GM19193 (cell line): ENCODE data around the gene PAPPA2.

Source experiments
- POLR2A ChIP-seq: IDR thresholded peaks from 4 replicates; pipeline ENCODE4 v1.6.1; 2011; ENCODE audit not compliant: insufficient read depth, insufficient read length; ENCODE audit errors: extremely low read depth

PAPPA2 gene

DNA sequence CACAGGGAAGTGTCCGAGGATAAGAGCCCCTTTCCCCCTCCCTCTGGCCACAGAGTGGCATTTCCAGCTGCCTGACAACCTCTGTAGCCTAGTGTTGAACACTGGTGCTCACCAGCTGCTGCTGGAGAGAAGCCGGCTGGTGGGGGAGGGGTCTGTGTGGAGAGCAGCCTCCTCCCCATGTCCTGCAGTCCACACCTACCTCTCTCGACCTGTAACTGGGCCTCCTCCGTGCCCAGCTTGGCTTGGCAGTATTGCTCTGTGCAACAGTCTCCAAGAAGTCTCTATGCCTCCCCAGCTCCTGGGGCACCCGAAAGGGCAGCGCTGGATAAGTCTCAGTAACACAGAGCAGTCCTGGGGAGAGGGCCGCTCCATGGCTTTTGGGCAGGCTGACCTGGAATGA, 17.0 kb downstream of the PAPPA2 start:
- no peak for TF ChIP-seq POLR2A

DNA sequence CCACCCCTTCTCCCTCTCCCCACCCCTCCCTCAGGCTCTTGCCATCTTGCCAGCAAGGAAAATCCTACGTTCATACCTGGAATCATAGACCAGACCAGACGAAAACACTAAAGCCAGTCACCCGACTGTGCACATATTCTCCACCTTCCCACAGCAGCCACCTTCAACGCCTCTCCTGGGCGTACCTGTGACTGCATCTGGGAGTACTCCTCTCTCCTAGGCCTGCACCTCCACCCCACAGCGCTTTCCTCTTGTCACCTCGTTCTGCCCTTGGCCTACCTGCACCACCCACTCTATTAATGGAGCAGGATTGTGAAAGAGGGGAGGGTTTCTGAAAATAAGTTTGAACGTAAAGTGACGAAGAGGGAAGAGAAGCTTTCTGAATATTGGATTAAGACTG, 17.8 kb downstream of the PAPPA2 start:
- TF ChIP-seq POLR2A: no peak

DNA sequence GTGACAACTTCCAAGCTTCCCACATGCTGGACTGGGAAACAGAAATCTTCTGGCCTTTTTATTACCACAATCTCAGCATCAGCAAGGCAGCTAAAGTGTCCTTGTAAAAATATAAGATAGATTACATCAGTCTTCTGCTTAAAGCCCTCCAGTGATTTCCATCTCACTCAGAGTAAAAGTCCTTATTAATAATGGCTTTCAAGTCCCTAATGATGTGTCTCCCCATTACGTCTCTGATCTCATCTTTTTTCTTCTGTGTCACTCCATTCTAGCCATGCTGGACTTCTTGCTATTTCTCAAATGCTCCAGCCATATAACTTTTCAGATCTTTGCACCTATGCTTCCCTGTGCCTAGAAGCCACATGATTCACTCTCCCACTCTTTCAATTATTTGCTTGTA, 22.1 kb downstream of the PAPPA2 start:
- TF ChIP-seq POLR2A: no peak

DNA sequence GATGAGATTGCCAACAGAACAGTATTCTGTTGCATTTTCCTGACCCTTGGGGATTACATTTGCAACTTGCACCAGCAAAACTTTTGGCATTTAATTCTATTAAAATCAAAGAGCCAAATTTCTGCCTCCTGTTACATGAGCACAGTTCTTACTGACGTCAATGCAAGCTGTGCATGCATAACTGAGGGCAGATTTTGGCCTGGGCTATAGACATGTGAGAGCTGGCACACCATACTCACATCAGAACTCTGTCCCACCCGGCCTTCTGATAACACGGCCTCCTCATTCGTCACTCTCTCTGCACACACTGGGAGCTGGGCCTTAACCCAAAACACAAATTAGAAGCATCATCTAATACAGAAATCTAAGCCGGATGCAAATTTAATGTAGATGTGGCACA, 31.5 kb downstream of the PAPPA2 start:
- TF ChIP-seq POLR2A: no peak

DNA sequence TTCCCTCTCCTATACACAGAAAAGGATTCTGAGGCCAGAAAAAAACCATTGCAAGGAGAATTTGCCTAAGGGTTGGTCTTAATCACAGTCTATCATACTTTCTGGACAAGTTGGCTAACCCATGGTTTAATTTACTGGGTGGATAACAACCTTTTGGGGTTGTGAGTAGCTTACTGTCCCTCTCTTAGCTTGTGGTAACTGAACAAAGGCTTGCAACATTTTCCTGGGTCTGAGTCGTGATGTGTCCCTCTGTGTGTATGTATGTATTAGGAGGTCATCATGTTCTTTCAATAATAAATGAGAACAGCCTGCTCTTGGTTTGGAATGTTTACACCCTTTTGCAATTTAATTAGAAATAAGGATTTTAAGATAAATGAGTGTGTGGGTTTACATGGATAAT, 36.7 kb downstream of the PAPPA2 start:
- no peak for TF ChIP-seq POLR2A

DNA sequence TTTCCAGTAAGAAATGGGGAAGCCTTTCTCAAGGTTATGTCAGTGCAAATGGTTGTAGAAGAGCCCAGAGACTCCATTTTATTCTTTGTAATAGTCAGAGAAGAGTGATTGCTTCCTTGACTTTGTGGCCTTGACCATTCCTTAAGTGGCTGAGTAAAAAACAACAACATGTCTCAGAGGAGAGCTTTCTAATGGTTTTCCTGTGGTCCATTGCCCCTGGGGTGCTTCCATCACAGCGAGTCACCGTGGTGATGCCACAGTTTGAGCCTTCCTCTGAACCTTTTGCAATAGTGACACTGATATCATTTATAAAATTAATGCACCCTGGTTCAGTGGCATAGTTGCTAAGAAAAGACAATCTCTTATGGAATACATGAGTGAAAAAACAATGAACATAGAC, 38.6 kb downstream of the PAPPA2 start:
- no peak for TF ChIP-seq POLR2A

DNA sequence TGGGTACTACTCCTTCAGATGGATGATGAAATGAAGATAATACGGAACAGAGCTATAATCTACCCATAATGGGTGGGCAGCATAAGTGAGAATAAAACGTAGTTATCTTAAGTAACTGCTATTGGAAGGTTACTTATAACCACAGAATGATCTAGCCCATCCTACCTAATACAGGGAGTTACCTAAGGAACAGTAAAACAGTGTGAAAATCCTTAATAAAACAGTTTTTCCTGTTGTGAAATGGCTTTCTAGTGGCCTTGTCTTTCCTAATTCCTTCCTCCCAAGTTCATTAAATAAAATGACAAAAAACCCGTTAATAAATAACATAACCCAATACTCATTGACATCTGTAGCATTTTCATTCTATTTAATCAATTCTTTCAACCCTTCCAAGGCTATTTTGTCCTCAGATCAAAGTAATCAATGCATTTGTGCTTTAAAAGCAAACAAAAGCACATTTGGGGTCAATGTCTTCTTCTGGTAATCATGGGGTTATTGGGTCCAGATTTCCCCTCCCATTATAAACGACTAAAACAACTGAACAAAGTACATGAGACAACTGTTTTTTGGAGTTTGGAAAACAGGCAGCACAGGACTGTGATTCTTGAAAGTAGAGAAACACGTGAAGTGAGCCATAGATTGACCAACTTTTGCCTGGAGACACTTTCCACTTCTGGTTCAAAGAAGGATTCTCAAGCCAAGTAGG, 42.0 kb downstream of the PAPPA2 start:
- no peak for TF ChIP-seq POLR2A

DNA sequence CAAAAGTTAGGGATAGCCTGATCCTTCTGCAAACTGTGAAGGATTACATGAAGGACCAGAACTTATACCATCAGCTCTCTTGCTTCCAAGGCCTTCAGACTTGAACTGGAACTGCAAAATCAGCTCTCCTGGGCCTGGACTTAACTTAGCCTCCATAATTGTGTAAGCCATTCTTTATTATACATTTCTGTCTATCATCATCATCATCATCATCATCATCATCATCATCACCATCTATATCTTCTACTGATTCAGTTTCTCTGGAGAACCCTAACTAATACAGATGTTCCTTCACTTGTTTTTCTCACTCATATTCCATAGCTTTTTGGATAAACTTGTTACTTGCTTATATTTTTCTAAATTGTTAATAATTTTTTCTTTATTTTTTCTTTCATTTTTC, 50.0 kb downstream of the PAPPA2 start:
- TF ChIP-seq POLR2A: no peak

DNA sequence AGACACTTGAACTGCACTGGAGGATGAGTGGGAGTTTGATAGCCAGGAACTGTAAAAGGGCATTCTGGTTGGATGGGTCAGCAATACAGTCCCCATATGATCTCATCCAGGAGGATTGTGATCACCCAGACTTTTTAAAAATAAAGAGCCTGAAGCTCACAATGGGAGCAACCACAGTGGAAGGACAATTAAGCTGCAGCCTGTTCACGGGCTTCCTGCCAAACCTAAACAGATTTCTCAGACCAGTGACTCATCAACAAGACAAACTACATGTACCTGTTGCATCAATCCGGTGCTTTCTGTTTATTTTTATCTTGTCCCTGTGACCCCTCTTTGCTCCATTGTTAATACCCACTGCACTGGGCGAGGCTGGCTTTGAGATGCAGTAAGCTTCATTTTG, 52.3 kb downstream of the PAPPA2 start:
- TF ChIP-seq POLR2A: no peak

DNA sequence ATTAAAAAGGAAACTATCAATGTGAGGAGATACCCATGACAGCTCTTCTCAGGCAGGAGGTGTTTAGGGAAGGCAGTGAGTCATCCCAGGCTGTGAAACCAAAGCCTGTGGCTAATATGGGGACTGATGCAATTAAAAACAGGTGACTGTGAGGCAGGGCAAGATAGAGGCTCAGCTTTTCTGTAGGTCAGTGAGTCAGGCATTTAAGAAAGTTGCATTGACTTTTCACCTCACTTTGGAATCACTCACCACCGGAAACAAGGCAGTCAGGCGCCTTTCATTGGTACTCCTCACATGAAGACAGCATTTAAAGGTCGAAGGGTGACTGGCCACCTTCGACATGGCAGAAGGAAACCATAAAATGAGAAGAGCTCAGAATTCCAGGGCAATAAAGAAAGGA, 54.5 kb downstream of the PAPPA2 start:
- no peak for TF ChIP-seq POLR2A

DNA sequence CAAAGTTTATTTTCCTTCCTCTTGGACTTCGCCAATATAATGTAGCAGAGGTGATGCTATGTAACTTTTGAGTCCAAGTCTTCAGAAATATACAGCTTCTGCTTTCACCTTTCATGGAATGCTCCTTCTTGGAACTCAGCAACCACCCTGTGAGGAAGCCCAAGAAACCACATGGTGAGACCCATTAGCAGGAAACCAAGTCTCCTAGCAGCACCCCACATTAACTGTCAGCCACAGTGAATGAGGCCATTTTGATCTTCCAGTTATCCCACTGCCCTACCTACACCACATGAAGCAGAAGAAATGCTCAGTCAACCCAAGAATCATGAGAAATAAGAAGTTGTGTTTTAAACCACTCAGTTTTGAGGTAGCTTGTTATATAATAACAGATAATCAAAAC, 58.2 kb downstream of the PAPPA2 start:
- TF ChIP-seq POLR2A: no peak

DNA sequence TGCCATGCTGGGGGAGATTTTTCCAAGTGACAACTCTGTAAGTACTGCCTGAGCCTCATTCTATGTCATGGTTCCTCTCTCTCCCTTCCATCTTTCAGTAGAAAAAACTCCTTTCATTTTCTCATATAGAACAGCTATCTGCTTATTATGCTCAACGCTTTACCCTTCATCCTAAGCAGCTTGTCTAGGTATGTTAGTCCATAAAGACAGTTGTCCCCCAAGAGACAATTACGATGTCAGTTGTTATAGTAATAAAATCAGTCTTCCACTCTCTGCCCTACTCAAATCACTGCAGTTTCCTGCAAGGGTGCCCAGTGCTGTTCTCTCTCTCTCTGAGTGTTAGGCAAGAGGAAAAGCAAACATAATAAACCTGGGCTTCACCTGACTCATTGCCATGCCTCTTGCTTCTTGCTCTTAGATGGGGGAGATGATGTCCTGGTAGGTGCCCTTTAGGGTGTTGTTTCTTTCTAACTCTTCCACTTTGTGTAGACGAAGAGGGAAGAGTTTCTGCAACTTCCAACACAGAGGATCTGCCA, 59.4 kb downstream of the PAPPA2 start:
- TF ChIP-seq POLR2A: no peak

DNA sequence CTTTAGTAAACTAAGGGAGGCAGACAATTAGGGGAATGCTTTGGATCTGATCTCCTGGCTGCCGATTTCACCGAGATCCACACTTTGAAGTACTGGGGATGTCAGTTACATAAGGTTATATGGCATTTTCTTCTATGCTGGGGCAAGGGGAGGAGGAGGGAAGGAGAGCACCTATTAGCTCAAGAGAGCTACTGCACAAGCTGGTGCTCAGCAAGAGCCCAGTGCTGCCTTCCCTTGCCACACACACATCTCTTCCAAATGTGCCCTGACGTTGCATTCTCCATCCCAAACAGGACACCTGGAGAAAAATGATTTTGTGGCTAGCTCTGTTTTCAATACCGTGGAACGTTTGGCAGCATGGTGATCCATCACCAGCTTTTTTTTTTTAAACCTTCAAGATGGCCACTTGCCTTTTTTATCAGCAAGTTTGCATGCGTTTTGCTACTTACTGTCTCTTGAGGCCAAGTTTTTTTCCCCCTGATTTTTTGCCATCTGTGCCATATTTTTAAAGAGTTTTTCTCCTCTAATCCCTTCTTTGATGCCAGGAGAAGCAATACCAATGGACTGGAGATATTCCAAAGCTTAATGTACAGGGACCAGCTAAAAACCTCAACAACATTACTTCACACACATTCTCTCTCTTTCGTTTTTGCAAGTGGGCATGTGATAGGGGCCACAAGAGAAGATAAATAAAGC, 66.6 kb downstream of the PAPPA2 start:
- TF ChIP-seq POLR2A: no peak

DNA sequence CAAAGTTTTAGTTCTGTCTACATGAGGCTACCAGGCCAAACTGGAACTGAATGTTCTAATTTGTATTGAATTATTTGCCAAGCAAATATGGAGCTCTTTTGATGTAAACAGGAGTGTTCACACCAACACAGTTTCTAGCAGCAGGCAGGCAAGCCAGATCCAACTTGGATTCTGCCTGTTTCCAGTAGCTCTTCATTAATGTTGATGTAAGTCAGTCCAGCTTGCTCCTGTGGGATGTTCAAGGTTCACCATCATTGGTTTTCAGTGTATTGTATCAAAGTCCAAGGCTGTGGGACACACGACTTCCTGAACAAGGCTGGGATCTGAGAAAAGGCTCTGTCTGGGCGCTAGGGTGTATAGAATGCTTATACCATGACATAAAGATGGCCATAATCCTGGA, 68.1 kb downstream of the PAPPA2 start:
- TF ChIP-seq POLR2A: no peak

DNA sequence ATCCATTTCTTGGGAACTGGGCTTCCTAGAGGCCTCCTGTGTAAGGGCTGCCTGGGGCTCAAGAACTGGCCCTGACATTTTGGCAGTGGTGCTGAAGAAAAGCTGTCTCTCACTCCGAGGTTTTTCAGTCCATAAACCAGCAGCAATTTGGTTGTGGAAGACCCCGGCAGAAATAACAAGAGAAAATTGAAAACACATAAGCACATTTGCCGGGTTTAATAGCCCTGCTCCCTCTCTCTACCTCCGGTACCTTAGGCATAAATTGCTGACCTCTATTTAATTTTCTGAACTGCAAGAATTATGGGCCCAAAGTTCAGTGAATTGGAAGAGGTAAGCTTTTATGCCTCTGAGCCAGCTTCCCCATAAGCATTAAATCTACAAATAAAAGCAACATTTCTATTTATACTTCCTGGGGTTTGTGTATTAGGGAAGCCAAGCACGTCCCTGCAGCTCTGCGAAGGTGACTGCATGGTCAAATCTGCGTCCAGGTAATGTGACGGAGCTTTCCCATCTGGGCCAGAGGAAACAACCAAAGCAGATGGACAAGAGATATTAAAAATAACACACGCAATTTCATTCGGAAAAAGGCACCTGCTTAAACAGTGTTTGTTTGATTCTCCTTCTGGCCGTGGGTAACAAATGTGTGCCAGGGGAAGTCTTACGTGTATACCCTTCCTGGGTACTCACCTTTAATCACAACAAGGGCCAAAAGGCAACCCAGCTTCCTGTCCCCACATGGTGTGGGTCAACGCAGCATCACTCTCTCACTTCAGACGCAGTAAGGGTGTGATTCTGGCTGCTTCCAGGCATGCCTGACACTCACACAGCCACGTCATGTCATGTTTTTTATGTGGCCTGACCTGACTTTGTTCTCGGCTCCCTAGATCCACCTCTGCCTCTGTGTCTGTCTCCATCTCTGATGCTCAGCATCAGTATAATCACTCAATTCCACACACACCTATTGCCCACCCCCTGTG, 69.2 kb downstream of the PAPPA2 start:
- no peak for TF ChIP-seq POLR2A

DNA sequence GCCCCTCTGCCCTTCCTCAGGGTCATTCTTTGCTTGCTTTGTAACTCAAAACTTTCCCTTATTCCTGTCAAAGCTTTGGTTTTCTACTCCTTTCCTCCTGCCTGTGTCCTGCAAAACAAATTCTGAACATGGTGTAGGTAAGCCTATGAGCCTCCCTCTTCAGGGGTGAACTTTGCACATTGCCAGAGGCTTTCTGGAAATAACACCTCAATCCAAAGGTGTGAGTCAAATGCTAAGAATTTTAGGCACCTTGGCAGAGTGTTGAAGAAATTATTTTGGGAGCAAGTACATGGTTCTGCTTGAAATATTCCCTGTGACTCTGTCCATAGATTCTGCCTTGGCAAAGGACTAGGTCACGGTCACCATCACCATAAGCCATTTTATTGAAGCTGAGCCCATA, 70.0 kb downstream of the PAPPA2 start:
- no peak for TF ChIP-seq POLR2A

DNA sequence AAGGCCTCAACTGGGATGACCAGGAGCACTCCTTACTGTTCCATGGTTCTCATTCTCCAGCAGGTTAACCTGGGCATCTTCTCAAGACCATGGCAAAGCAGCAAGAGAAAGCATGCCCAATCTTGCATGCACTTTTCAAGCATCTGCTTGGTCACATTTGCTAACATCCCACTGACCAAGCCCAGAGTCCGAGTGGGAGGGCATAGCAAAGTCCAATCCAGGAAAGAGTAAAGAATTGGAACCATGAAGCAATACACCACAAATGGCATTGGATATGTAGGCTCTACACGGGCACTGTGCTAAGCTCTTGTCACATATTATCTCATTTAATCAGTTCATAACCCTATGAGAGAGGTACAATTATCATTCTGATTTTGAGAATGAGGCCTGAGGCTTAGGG, 73.6 kb downstream of the PAPPA2 start:
- no peak for TF ChIP-seq POLR2A
